VCaP (cell line): ENCODE measurements around the gene SOX1.

Source experiments
- H3K27ac ChIP-seq: fragments of 450-650 bp; 2 replicates; pipeline ENCODE4 v1.5.1; 2017
- TF ChIP-seq, protein P1 (sequence below): fragments of 450-650 bp; conservative IDR thresholded peaks from 2 replicates; pipeline ENCODE4 v1.5.1; 2017; ENCODE audit warnings: mild to moderate bottlenecking, moderate library complexity

The SOX1 gene

DNA sequence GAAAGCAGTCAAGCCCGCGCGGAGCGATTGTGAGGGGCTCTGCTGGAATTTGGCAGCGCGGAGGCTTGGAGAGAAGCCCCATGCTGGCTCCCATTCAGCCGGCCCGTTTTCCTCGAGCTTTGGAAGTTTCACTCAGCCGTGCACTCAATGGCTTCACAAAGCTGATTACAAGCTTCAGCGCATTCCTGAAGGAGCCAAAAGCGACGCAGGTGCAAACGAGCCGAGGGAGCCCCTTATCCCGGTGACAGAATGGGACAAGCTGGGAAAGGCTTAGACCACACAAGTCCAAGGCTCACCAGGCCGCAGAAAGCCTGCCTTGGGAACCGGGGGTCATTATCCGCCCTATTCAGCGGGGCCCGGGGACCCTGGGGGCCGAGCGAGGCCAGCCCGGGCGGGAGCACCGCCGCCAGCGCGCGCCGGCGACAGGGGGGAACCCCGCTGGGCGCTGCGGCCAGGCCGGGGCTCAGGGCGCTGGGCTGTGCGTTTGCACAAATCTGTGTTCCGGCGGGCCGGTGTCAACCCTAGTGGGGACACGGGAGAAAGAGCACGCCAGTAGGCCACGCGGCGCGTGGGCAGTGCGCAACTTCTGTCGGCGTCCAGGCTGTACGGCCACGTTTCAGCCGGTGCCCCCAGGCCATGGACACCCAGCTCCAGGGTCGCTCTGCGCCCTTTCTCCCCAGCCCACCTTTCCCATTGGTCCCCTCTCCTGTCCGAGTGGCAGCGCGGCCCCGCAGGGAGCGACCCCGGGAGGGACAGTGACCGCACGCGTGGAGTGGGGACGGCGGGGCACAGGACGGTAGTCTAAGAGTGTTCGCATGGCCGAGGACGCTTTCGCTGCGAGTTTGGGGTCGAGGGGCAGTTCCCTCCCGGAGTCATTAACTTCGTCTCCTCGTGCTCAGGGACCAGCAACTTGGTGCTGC, 37.3 kb downstream of the SOX1 start:
- H3K27ac ChIP-seq: no peak overlapping the region
- TF ChIP-seq, protein P1, sequence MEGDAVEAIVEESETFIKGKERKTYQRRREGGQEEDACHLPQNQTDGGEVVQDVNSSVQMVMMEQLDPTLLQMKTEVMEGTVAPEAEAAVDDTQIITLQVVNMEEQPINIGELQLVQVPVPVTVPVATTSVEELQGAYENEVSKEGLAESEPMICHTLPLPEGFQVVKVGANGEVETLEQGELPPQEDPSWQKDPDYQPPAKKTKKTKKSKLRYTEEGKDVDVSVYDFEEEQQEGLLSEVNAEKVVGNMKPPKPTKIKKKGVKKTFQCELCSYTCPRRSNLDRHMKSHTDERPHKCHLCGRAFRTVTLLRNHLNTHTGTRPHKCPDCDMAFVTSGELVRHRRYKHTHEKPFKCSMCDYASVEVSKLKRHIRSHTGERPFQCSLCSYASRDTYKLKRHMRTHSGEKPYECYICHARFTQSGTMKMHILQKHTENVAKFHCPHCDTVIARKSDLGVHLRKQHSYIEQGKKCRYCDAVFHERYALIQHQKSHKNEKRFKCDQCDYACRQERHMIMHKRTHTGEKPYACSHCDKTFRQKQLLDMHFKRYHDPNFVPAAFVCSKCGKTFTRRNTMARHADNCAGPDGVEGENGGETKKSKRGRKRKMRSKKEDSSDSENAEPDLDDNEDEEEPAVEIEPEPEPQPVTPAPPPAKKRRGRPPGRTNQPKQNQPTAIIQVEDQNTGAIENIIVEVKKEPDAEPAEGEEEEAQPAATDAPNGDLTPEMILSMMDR: no peak

DNA sequence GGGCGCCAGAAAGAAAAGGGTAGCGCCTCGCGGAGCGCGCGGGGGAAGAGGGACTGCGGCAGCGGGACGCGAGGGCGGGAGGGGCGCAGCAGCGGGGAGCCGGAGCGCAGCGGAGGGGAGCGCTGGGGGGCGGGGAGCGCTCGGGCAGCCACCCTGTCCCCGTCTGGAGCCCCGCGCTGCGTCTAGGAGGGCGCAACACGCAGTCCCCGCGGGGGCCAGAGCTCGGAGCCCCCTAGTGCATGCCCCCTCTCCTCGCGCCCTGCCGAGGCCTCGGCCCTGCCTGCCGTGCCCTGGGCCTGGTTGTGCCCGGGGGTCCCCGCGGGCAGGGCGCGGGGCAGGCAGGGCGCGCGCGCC, 37.9 kb downstream of the SOX1 start:
- no peak overlapping the region for H3K27ac ChIP-seq
- TF ChIP-seq, protein P1: no peak

DNA sequence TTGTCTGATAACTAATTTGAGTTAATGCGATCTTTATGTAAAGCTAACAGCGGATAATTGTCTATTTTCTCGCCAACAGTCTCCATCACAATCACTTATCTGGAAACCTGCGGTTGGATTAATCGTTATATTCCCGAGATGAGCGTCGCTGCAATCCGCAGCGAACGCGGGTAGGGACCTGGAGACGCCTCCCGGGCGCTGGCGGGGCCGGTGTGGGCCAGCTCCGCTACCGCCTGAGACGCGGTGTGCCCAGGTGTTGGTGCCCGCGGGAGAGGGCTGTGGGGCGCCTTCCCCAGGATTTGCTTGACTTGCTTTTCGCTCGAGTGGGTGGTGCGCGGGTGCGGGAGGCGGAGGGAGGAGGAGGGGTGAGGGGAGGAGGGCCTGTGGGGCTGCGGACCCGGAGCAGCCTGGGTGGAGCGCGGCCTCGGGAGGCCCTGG, 38.3 kb downstream of the SOX1 start:
- H3K27ac ChIP-seq: no peak overlapping the region
- TF ChIP-seq, protein P1: no peak

DNA sequence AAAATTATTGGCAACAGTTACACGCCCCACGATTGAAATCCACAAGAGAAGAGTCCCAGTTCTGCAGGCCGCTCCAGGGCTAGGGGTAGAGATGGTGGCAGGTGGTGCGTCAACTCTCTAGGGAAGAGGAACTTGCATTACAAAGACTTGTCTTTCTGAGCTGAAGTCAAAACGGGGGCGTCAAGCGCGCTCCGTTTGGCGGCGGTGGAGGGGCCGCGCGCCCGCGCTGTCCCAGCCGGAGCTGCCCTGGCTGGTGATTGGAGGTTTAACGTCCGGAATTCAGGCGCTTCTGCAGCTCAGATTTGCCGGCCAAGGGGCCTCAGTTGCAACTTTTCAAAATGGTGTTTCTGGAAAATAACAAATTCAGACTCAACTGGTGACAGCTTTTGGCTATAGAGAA, 38.9 kb downstream of the SOX1 start:
- no peak overlapping the region for H3K27ac ChIP-seq
- TF ChIP-seq, protein P1: no peak

DNA sequence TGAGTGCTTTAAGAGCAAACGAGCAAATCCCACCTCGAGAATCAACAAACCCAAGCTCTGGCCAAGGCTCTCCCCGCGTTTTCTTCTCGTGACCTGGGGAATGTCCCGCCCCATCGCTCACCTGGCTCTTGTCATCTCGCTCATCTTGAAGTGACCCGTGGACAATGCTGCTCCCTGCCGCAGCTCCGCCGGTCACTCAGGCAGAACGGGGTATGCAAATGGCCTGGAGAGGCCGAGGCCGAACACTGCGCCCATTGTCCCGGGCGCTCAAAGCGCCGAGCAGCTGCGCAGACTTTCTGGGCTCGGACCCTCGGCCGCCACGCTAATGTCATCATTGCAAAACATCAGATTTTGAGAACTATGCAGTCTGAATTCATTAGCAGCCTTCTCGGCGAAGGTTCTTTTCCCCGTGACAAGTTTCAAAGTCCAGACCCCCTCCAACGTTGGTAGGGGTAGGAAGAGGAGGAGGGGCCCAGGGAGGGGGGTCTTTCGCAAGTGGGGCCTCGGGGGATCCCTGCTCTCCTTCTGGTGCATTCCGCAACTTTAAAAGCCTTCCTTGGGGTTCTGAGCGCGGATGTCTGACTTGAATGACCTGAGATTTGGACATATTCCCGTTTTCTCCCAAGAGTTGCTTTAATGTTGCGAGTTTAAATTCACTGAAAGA, 39.7 kb downstream of the SOX1 start:
- H3K27ac ChIP-seq: no peak overlapping the region
- TF ChIP-seq, protein P1: no peak

DNA sequence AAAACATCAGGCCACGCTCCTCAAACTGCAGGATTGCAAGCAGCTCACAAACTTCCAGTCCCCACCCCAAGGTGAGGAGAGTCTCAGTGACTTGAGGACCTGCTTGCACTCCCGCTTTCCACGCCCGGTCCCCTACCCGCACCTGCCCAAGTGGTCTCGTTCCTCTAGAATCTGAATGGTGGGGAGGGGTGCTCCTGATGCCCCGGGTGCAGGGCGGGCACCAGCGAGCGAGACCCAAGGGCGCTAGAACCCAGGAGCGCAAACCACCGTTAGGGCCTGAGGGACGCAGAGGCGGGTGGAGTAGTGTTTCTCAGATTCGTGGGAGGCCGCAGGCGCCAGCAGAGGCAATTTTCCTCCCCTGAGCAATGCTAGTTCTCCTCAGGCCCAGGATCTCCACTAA, 40.3 kb downstream of the SOX1 start:
- no peak overlapping the region for H3K27ac ChIP-seq
- TF ChIP-seq, protein P1: no peak

DNA sequence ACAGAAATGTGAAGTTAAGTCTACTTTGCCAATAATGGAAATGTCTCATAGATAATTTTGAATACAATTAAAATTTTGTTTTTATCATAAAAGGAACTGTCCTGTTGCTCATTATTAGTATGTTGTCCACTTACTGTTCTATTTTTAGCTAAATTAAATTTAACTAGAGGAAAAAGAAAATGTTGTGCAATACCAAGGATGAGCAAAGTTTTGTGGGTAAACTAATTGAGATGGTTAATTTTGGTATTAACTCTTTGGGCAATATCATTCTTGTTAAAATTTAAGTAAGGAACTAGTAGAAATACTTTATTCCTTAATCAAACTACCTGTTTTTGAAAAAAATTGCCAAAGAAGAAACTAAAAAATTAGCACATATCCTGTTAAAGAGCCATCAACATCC, 43.5 kb downstream of the SOX1 start:
- TF ChIP-seq, protein P1: no peak
- no peak overlapping the region for H3K27ac ChIP-seq
